Activated T-helper 17 cell treated with anti-CD3 and anti-CD28 coated beads, Interleukin-2, amount 50 U/mL, for 72 hours (primary cell): Measurements from ENCODE around the gene RAMP1. TPM values are rescaled to one million over a fixed set of nuclear protein-coding genes. Genes with fewer than 3 reads are reported as not detected.

Experiments
- ATAC-seq: fragments of 150-1000 bp; cut with Tn5 transposase; replicated peaks from 2 replicates; pipeline ENCODE4 v1.10.0; 2021; ENCODE audit warnings: mild to moderate bottlenecking, moderate library complexity
- H3K27ac Mint-ChIP-seq: one replicate; pipeline ENCODE4 v1.8.0; 2022; ENCODE audit warnings: mixed read lengths
- H3K27me3 Mint-ChIP-seq: one replicate; pipeline ENCODE4 v1.8.0; 2022; ENCODE audit warnings: mixed read lengths
- H3K36me3 Mint-ChIP-seq: one replicate; pipeline ENCODE4 v1.8.0; 2022; ENCODE audit warnings: low read depth, mild to moderate bottlenecking, mixed read lengths
- H3K4me1 Mint-ChIP-seq: one replicate; pipeline ENCODE4 v1.8.0; 2022; ENCODE audit warnings: mixed read lengths
- H3K4me3 Mint-ChIP-seq: one replicate; pipeline ENCODE4 v1.8.0; 2022; ENCODE audit warnings: mild to moderate bottlenecking, mixed read lengths
- H3K9me3 Mint-ChIP-seq: one replicate; pipeline ENCODE4 v1.8.0; 2022; ENCODE audit warnings: mixed read lengths
- total RNA-seq, 2 donors: library from RNA; stranded (reverse); gene quantifications; one replicate each; pipeline ENCODE4 v1.2.3, GENCODE V29; 2022

RAMP1 gene
- total RNA-seq, 2 donors from 2014 or later: 0.54 TPM; not detected in 1

DNA sequence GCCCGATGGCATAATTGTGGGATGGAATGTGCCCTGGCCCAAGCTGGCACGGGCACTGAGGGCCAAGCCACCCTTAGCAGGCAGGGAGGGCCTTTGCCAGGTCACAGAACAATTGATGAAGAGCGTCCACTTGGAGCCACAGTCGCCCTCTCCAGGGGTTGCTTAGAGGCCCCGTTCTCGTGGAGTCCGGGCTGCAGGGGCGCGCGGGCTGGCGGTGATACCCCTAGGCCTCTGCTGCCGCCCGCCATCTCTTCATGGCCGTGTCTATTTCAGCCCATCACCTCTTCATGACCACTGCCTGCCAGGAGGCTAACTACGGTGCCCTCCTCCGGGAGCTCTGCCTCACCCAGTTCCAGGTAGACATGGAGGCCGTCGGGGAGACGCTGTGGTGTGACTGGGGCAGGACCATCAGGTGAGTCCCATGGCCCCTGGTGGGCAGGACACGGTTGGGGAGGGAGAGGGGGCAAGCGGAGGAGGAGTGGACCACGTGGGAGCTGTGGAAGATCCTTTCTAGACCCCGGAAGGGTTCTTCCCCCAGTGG, 17.6 kb downstream of the RAMP1 start:
- Mint-ChIP-seq H3K4me1 (no peaks in the 10 kb centered on the region), H3K36me3 (no peaks in the 10 kb centered on the region), H3K4me3 (no peak overlapping the region), H3K27ac (no peak overlapping the region), H3K27me3 (peaks cover 4% of the 10 kb centered on the region), H3K9me3 (no peaks in the 10 kb centered on the region)
- no peak for ATAC-seq

GRCh38 chr2:237877576-237878307, 18.3 kb downstream of the RAMP1 start:
- Mint-ChIP-seq H3K9me3 (no peaks in the 10 kb centered on the region), H3K27ac (no peak overlapping the region), H3K4me1 (no peaks in the 10 kb centered on the region)

DNA sequence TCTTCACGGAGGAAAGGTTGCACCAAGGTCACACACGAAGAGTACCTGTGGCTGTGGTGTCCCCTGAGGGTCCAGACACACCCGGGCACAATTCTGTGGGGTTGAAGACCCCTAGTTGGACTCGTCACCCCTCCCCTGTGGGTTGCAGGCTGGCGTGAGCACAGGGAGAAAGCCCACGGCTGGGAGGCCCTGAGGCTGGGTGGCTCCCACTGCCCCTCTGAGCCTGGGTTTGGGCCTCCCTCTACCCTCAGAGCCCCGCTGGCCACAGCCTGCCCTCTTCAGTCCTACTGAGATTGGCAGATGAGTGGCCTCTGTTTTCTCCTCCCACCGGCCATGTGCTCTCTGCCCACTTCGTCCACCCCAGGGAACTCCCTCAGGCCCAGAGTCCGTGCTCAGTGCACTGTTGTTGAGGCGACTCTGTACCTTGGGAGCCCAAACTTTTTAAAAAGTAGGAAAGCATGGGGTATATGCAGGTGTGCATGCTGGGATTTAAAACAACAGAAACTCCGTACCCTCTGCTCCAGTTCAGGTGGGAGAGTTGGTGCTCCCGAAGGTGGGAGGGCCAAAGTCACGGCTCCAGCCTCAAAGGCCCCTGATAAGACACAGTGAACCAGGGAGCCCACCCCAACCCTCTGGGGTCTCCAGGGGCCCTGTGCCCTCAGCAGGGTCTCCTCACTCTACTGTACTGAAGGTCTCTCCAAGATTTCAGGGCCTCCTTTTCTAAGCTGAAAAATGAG, 19.1 kb downstream of the RAMP1 start:
- peak overlapping the region; percentile 26 for H3K27ac Mint-ChIP-seq
- no peak for ATAC-seq
- peaks cover 4% of the 10 kb centered on the region for H3K27me3 Mint-ChIP-seq
- no peaks in the 10 kb centered on the region for H3K9me3 Mint-ChIP-seq
- H3K4me1 Mint-ChIP-seq: no peaks in the 10 kb centered on the region
- no peaks in the 10 kb centered on the region for H3K36me3 Mint-ChIP-seq
- no peak overlapping the region for H3K4me3 Mint-ChIP-seq

More at GRCh38 chr2:237877576-237878307, 18.3 kb downstream of the RAMP1 start:
- Mint-ChIP-seq H3K27me3 (peaks cover 4% of the 10 kb centered on the region), H3K4me3 (no peak overlapping the region), H3K36me3 (no peaks in the 10 kb centered on the region)
- ATAC-seq: no peak

GRCh38 chr2:237879058-237879430, 19.6 kb downstream of the RAMP1 start:
- no peaks in the 10 kb centered on the region for H3K36me3 Mint-ChIP-seq
- peaks cover 4% of the 10 kb centered on the region for H3K27me3 Mint-ChIP-seq
- H3K27ac Mint-ChIP-seq: peak overlapping the region; percentile 26
- H3K9me3 Mint-ChIP-seq: no peaks in the 10 kb centered on the region
- no peak for ATAC-seq
- H3K4me1 Mint-ChIP-seq: no peaks in the 10 kb centered on the region
- H3K4me3 Mint-ChIP-seq: no peak overlapping the region

GRCh38 chr2:237879991-237880560, 20.7 kb downstream of the RAMP1 start:
- Mint-ChIP-seq H3K4me1 (no peaks in the 10 kb centered on the region), H3K36me3 (no peaks in the 10 kb centered on the region), H3K9me3 (no peaks in the 10 kb centered on the region), H3K27me3 (no peaks in the 10 kb centered on the region), H3K27ac (no peak overlapping the region), H3K4me3 (no peak overlapping the region)
- no peak for ATAC-seq

DNA sequence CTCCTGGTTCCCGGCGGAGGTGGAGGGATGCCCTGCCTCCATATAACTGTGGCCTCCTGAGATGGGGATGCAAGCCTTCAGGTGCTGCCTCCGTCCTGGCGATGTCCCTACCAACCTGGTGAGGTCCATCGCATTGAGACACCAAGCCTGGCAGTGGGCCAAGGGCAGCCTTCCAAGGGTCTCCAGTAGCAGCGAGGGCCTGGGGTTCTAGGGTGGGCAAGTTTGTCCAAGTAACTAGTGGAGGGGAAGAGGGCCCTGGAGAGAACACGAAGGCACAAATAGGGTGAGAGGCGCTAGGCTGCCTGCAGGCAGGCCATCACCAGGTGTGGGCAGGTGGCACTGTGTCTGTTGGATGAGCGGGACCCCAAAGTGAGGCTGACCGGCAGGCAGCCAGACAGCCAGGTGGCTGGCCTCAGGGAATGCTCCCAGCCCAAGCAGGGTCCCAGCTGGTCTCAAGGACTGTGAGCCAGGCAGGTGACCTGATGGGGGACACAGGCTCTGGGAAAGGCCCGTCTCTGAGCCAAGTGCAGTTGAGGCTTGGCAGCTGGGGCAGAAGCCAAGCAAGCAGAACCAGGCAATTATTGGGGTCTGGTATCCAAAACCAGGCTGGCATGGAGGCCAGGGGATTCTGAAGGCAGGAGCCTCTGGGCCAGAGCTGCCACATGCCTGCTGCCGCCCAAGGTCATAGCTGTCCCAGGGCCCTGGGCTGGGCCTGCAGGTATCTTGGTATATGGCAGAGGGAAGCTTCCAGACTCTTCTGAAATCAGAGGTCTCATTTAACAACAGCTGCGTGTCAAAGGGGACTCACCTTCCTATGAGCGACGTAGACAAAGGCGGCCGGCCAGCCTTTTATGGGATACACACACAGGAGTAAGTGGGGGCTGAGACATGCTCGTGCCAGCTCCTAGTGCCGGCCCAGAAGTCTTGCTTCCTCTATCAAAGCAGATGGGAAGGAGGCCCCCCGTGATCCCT, 23.4 kb downstream of the RAMP1 start:
- ATAC-seq: no peak
- Mint-ChIP-seq H3K27ac (no peak overlapping the region), H3K36me3 (no peaks in the 10 kb centered on the region), H3K27me3 (no peaks in the 10 kb centered on the region), H3K9me3 (no peaks in the 10 kb centered on the region), H3K4me1 (no peaks in the 10 kb centered on the region), H3K4me3 (no peak overlapping the region)

DNA sequence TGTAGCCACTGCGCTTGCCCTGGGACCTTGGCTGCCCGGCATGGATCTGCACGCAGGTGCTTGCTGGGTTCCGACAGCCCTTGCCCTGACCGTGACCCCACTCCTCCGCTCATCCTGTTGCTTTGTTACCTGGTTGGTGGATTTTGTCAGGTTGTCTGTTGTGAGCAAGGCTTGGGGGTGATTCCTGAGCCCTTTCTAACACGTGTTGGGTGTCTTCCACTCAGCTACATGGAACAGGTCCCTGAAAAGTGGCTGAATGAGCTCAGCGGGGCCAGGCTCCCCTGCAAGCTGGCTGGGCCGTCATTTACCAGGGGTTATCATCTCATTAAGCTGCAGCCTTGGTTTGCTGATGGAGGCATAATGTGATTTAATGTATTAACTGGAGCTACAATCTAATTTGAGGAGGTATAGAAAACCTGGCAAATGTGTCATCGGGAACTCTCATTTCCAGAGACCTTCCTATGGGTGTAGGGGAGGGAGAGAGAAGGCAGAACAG, 24.6 kb downstream of the RAMP1 start:
- ATAC-seq: no peak
- no peaks in the 10 kb centered on the region for H3K36me3 Mint-ChIP-seq
- H3K4me3 Mint-ChIP-seq: no peak overlapping the region
- H3K27me3 Mint-ChIP-seq: no peaks in the 10 kb centered on the region
- no peaks in the 10 kb centered on the region for H3K9me3 Mint-ChIP-seq
- H3K4me1 Mint-ChIP-seq: no peaks in the 10 kb centered on the region
- no peak overlapping the region for H3K27ac Mint-ChIP-seq

- Mint-ChIP-seq H3K9me3 (no peaks in the 10 kb centered on the region), H3K27me3 (no peaks in the 10 kb centered on the region)
Measured at GRCh38 chr2:237884681-237885080, 25.3 kb downstream of the RAMP1 start.

GRCh38 chr2:237885111-237885930, 25.9 kb downstream of the RAMP1 start:
- no peak for ATAC-seq
- Mint-ChIP-seq H3K36me3 (no peaks in the 10 kb centered on the region), H3K9me3 (no peaks in the 10 kb centered on the region), H3K27ac (no peak overlapping the region), H3K4me3 (no peak overlapping the region), H3K4me1 (no peaks in the 10 kb centered on the region), H3K27me3 (no peaks in the 10 kb centered on the region)

More at GRCh38 chr2:237884681-237885080, 25.3 kb downstream of the RAMP1 start:
- Mint-ChIP-seq H3K36me3 (no peaks in the 10 kb centered on the region), H3K4me1 (no peaks in the 10 kb centered on the region), H3K4me3 (no peak overlapping the region), H3K27ac (no peak overlapping the region)
- ATAC-seq: no peak

- ATAC-seq: no peak
- Mint-ChIP-seq H3K9me3 (no peaks in the 10 kb centered on the region), H3K36me3 (no peaks in the 10 kb centered on the region), H3K4me3 (no peak overlapping the region), H3K4me1 (no peaks in the 10 kb centered on the region), H3K27ac (no peak overlapping the region), H3K27me3 (no peaks in the 10 kb centered on the region)
Measured at GRCh38 chr2:237885931-237886684, 26.7 kb downstream of the RAMP1 start.

- Mint-ChIP-seq H3K4me1 (no peaks in the 10 kb centered on the region), H3K27ac (no peak overlapping the region), H3K27me3 (no peaks in the 10 kb centered on the region), H3K36me3 (no peaks in the 10 kb centered on the region), H3K4me3 (no peak overlapping the region), H3K9me3 (no peaks in the 10 kb centered on the region)
- ATAC-seq: no peak
Measured at GRCh38 chr2:237886685-237887481, 27.5 kb downstream of the RAMP1 start.

DNA sequence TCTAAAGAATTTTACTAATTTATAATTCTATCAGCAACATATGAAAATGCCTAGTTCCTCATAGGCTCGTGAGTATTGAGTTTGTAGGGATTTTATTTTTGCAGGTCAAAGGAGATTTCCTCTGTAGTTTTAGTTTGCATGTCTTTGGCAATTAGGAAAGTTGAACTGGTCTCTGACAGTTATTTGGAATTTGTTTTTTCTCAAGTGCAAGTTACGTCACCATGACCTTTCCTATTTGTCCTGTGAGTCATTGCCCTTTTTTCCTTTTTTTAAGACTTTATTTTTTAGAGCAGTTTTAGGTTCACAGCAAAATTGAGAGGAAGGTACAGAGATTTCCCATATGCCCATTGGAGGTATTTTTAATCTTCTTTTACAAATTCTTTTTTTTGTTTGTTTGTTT, 29.0 kb downstream of the RAMP1 start:
- H3K9me3 Mint-ChIP-seq: no peaks in the 10 kb centered on the region
- peaks cover 6% of the 10 kb centered on the region for H3K4me1 Mint-ChIP-seq
- no peak overlapping the region for H3K4me3 Mint-ChIP-seq
- no peak overlapping the region for H3K27ac Mint-ChIP-seq
- no peak for ATAC-seq
- no peaks in the 10 kb centered on the region for H3K36me3 Mint-ChIP-seq
- no peaks in the 10 kb centered on the region for H3K27me3 Mint-ChIP-seq
